Stimulated activated naive CD8-positive, alpha-beta T cell treated with anti-CD3 and anti-CD28 coated beads, Interleukin-15, amount 100 ng/mL, for 72 hours (primary cell): ENCODE measurements around the gene ARL15.

Source experiments
- ATAC-seq: fragments of 150-1000 bp; cut with Tn5 transposase; 2 replicates; pipeline ENCODE4 v1.10.0; 2021; ENCODE audit warnings: mild to moderate bottlenecking, moderate library complexity
- DNase-seq, 2 donors: peaks; one replicate each; pipeline ENCODE4 v3.0.0; 2021 to 2022
- H3K27ac Mint-ChIP-seq, 2 donors: one replicate each; pipeline ENCODE4 v1.8.0; 2022; ENCODE audit warnings: mild to moderate bottlenecking in 2 of 2, mixed read lengths in 2 of 2, moderate library complexity in 2 of 2
- H3K27me3 Mint-ChIP-seq: one replicate; pipeline ENCODE4 v1.8.0; 2022; ENCODE audit warnings: mixed read lengths
- H3K4me1 Mint-ChIP-seq: one replicate; pipeline ENCODE4 v1.8.0; 2022; ENCODE audit warnings: mild to moderate bottlenecking, mixed read lengths
- H3K4me3 Mint-ChIP-seq, 2 donors: one replicate each; pipeline ENCODE4 v1.8.0; 2022; ENCODE audit warnings: mild to moderate bottlenecking in 2 of 2, mixed read lengths in 2 of 2, moderate library complexity in 1 of 2
- H3K9me3 Mint-ChIP-seq, 2 donors: one replicate each; pipeline ENCODE4 v1.8.0; 2022; ENCODE audit warnings: mixed read lengths in 2 of 2

The ARL15 gene

GRCh38 chr5:53893626-53894025, 416.7 kb downstream of the ARL15 start:
- H3K27ac Mint-ChIP-seq: no peak overlapping the region
- no peak overlapping the region for H3K4me3 Mint-ChIP-seq
- H3K4me1 Mint-ChIP-seq: no peaks in the 10 kb centered on the region
- no peaks in the 10 kb centered on the region for H3K27me3 Mint-ChIP-seq
- no peak for ATAC-seq
- no peak for DNase-seq
- H3K9me3 Mint-ChIP-seq: no peaks in the 10 kb centered on the region

GRCh38 chr5:53892224-53892623, 418.1 kb downstream of the ARL15 start:
- Mint-ChIP-seq H3K4me3 (no peak overlapping the region), H3K27me3 (no peaks in the 10 kb centered on the region), H3K27ac (peak overlapping the region in 1 of 2 donors; percentile 87), H3K4me1 (no peaks in the 10 kb centered on the region), H3K9me3 (no peaks in the 10 kb centered on the region)
- ATAC-seq (no peak), DNase-seq (no peak)

GRCh38 chr5:53891159-53891558, 419.2 kb downstream of the ARL15 start:
- ATAC-seq (peak; percentile 18), DNase-seq (no peak)
- Mint-ChIP-seq H3K4me3 (no peak overlapping the region), H3K9me3 (no peaks in the 10 kb centered on the region), H3K27me3 (no peaks in the 10 kb centered on the region), H3K27ac (no peak overlapping the region), H3K4me1 (no peaks in the 10 kb centered on the region)

GRCh38 chr5:53890490-53890889, 419.9 kb downstream of the ARL15 start:
- H3K9me3 Mint-ChIP-seq: no peaks in the 10 kb centered on the region
- no peak for ATAC-seq
- no peak overlapping the region for H3K27ac Mint-ChIP-seq
- H3K4me3 Mint-ChIP-seq: no peak overlapping the region
- no peaks in the 10 kb centered on the region for H3K4me1 Mint-ChIP-seq
- no peak for DNase-seq
- H3K27me3 Mint-ChIP-seq: no peaks in the 10 kb centered on the region

- Mint-ChIP-seq H3K27ac (peak overlapping the region; percentile 95 to 98), H3K4me3 (peak overlapping the region; percentile 21 to 72), H3K9me3 (no peaks in the 10 kb centered on the region), H3K27me3 (no peaks in the 10 kb centered on the region), H3K4me1 (peaks cover 33% of the 10 kb centered on the region)
- no peak for DNase-seq
- ATAC-seq: peak; percentile 90
Observed at GRCh38 chr5:53884844-53885243, 425.5 kb downstream of the ARL15 start.

GRCh38 chr5:53884417-53884816, 426.0 kb downstream of the ARL15 start:
- H3K9me3 Mint-ChIP-seq: no peaks in the 10 kb centered on the region
- H3K27ac Mint-ChIP-seq: peak overlapping the region; percentile 95 to 98
- ATAC-seq (peak; percentile 77), DNase-seq (peak; percentile 6 to 17)
- H3K4me1 Mint-ChIP-seq: peaks cover 33% of the 10 kb centered on the region
- no peaks in the 10 kb centered on the region for H3K27me3 Mint-ChIP-seq
- H3K4me3 Mint-ChIP-seq: peak overlapping the region; percentile 21 to 72

GRCh38 chr5:53882676-53883031, 427.7 kb downstream of the ARL15 start:
- Mint-ChIP-seq H3K4me3 (no peak overlapping the region), H3K27me3 (no peaks in the 10 kb centered on the region), H3K9me3 (peaks cover 0 to 4% of the 10 kb centered on the region in 2 donors), H3K4me1 (peaks cover 33% of the 10 kb centered on the region), H3K27ac (no peak overlapping the region)
- ATAC-seq: no peak
- DNase-seq: no peak

GRCh38 chr5:53882006-53882675, 428.2 kb downstream of the ARL15 start:
- ATAC-seq: no peak
- H3K4me1 Mint-ChIP-seq: peaks cover 33% of the 10 kb centered on the region
- H3K27me3 Mint-ChIP-seq: no peaks in the 10 kb centered on the region
- H3K27ac Mint-ChIP-seq: peak overlapping the region in 1 of 2 donors; percentile 83
- no peak for DNase-seq
- peaks cover 0 to 9% of the 10 kb centered on the region in 2 donors for H3K9me3 Mint-ChIP-seq
- H3K4me3 Mint-ChIP-seq: no peak overlapping the region

GRCh38 chr5:53879708-53880323, 430.6 kb downstream of the ARL15 start:
- DNase-seq (no peak), ATAC-seq (no peak)
- no peak overlapping the region for H3K27ac Mint-ChIP-seq
- peaks cover 29% of the 10 kb centered on the region for H3K4me1 Mint-ChIP-seq
- H3K27me3 Mint-ChIP-seq: no peaks in the 10 kb centered on the region
- H3K9me3 Mint-ChIP-seq: peaks cover 0 to 16% of the 10 kb centered on the region in 2 donors
- H3K4me3 Mint-ChIP-seq: no peak overlapping the region

GRCh38 chr5:53878015-53878414, 432.4 kb downstream of the ARL15 start:
- peaks cover 17% of the 10 kb centered on the region for H3K4me1 Mint-ChIP-seq
- ATAC-seq (no peak), DNase-seq (no peak)
- H3K27me3 Mint-ChIP-seq: no peaks in the 10 kb centered on the region
- H3K27ac Mint-ChIP-seq: no peak overlapping the region
- H3K9me3 Mint-ChIP-seq: peaks cover 0 to 30% of the 10 kb centered on the region in 2 donors
- no peak overlapping the region for H3K4me3 Mint-ChIP-seq

- Mint-ChIP-seq H3K27me3 (no peaks in the 10 kb centered on the region), H3K9me3 (peaks cover 0 to 30% of the 10 kb centered on the region in 2 donors), H3K4me1 (peaks cover 9% of the 10 kb centered on the region), H3K4me3 (no peak overlapping the region), H3K27ac (no peak overlapping the region)
- ATAC-seq (no peak), DNase-seq (no peak)
Observed at GRCh38 chr5:53877243-53877642, 433.1 kb downstream of the ARL15 start.

GRCh38 chr5:53874409-53874808, 436.0 kb downstream of the ARL15 start:
- Mint-ChIP-seq H3K27ac (no peak overlapping the region), H3K9me3 (peaks cover 0 to 30% of the 10 kb centered on the region in 2 donors)
- ATAC-seq: no peak

GRCh38 chr5:53873235-53873634, 437.1 kb downstream of the ARL15 start:
- no peak for ATAC-seq
- no peak for DNase-seq
- H3K4me1 Mint-ChIP-seq: no peaks in the 10 kb centered on the region
- H3K27me3 Mint-ChIP-seq: no peaks in the 10 kb centered on the region
- H3K4me3 Mint-ChIP-seq: no peak overlapping the region
- H3K9me3 Mint-ChIP-seq: peaks cover 0 to 30% of the 10 kb centered on the region in 2 donors
- H3K27ac Mint-ChIP-seq: no peak overlapping the region

More at GRCh38 chr5:53874409-53874808, 436.0 kb downstream of the ARL15 start:
- no peaks in the 10 kb centered on the region for H3K27me3 Mint-ChIP-seq
- H3K4me3 Mint-ChIP-seq: no peak overlapping the region
- no peaks in the 10 kb centered on the region for H3K4me1 Mint-ChIP-seq
- no peak for DNase-seq

- DNase-seq: no peak
- Mint-ChIP-seq H3K4me3 (no peak overlapping the region), H3K4me1 (no peaks in the 10 kb centered on the region), H3K27me3 (peaks cover 11% of the 10 kb centered on the region), H3K27ac (no peak overlapping the region), H3K9me3 (peaks cover 0 to 19% of the 10 kb centered on the region in 2 donors)
- no peak for ATAC-seq
Observed at GRCh38 chr5:53871775-53872174, 438.6 kb downstream of the ARL15 start.

GRCh38 chr5:53871050-53871449, 439.3 kb downstream of the ARL15 start:
- DNase-seq: no peak
- peaks cover 0 to 19% of the 10 kb centered on the region in 2 donors for H3K9me3 Mint-ChIP-seq
- no peaks in the 10 kb centered on the region for H3K4me1 Mint-ChIP-seq
- no peak overlapping the region for H3K27ac Mint-ChIP-seq
- peaks cover 17% of the 10 kb centered on the region for H3K27me3 Mint-ChIP-seq
- ATAC-seq: no peak
- no peak overlapping the region for H3K4me3 Mint-ChIP-seq

GRCh38 chr5:53858700-53859456, 451.5 kb downstream of the ARL15 start:
- Mint-ChIP-seq H3K4me1 (no peaks in the 10 kb centered on the region), H3K27ac (no peak overlapping the region), H3K4me3 (no peak overlapping the region), H3K27me3 (no peaks in the 10 kb centered on the region), H3K9me3 (peaks cover 5 to 12% of the 10 kb centered on the region in 2 donors)
- DNase-seq (no peak), ATAC-seq (no peak)
